ENCODE measurements around the gene HAUS5. TPM values are rescaled to one million over a fixed set of nuclear protein-coding genes. Genes with fewer than 3 reads are reported as not detected.
A peak's percentile ranks its signal among the peaks of the same experiment; 100 is the strongest.

Gene HAUS5
- total RNA-seq, 3 donors from 2014 or later (not counting 1 experiment from before 2014, with no cell fraction given): 17.5 to 26.4 (median 21.6) TPM

DNA sequence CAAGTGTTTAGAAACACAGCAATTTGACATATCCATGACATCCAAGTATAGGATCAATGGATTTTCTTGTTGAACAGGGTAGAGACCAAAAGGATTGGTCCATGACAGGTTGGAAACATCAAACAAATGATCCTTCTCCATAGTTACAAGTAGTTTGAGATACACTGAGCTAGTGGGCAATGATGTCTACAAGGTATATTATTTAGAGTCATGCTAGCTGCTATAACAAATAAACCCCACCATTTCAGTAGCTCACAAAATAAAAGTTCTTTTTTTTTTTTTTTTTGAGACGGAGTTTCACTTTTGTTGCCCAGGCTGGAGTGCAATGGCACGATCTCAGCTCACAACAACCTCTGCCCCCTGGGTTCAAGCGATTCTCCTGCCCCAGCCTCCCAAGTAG, 4.9 kb upstream of the HAUS5 start:
- no peak for ATAC-seq
- no peak overlapping the region for H3K27ac Mint-ChIP-seq
- H3K4me1 Mint-ChIP-seq: peaks cover 7 to 12% of the 10 kb centered on the region in 2 donors

DNA sequence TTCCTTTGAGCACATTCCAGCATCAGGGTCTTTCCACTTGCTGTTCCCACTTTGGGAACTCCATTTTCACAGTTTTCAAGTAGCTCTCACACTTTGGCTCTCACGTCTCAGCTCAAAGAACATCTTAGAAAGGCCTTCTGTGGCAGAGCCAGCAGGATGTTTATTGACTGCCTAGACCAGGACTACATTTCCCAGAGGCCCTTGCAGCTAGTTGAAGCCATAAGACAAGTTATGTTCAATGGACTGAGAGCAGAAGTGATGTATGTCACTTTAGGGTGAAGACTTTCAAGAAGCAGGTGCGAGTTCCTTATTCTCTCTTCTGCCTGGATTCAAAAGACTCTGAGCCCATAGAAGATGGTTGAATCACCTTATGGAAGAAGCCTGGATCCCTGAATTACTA, 4.3 kb upstream of the HAUS5 start:
- peaks cover 10 to 14% of the 10 kb centered on the region in 2 donors for H3K4me1 Mint-ChIP-seq
- H3K4me1 ChIP-seq (ENCODE audit: control insufficient read depth, insufficient read depth, low read length): peaks cover 29% of the 10 kb centered on the region
- TF ChIP-seq, protein P1, sequence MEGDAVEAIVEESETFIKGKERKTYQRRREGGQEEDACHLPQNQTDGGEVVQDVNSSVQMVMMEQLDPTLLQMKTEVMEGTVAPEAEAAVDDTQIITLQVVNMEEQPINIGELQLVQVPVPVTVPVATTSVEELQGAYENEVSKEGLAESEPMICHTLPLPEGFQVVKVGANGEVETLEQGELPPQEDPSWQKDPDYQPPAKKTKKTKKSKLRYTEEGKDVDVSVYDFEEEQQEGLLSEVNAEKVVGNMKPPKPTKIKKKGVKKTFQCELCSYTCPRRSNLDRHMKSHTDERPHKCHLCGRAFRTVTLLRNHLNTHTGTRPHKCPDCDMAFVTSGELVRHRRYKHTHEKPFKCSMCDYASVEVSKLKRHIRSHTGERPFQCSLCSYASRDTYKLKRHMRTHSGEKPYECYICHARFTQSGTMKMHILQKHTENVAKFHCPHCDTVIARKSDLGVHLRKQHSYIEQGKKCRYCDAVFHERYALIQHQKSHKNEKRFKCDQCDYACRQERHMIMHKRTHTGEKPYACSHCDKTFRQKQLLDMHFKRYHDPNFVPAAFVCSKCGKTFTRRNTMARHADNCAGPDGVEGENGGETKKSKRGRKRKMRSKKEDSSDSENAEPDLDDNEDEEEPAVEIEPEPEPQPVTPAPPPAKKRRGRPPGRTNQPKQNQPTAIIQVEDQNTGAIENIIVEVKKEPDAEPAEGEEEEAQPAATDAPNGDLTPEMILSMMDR (IDR thresholded peaks at IDR 0.05): no peak
- H3K27me3 Mint-ChIP-seq (ENCODE audit: low read depth in 2 of 2): no peaks in the 10 kb centered on the region
- WGBS (ENCODE audit: insufficient coverage): 80% methylated on average over 2 of the region's 2 CpGs
- no peaks in the 10 kb centered on the region for H3K9me3 Mint-ChIP-seq
- no peaks in the 10 kb centered on the region for H3K9me3 ChIP-seq (ENCODE audit: control insufficient read depth, insufficient read depth, low read length)
- H3K27ac Mint-ChIP-seq: no peak overlapping the region
- H3K27me3 ChIP-seq (ENCODE audit: control insufficient read depth, insufficient read depth, low read length): no peaks in the 10 kb centered on the region
- H3K27ac ChIP-seq (ENCODE audit: low read length): no peak overlapping the region
- intact Hi-C loops (cut with micrococcal nuclease): no loop called here
- no peak overlapping the region for H3K4me3 ChIP-seq (ENCODE audit: low read length)
- ATAC-seq: no peak
- no peaks in the 10 kb centered on the region for H3K36me3 Mint-ChIP-seq
- peak in 1 of 2 donors; percentile 26 for DNase-seq
- no peaks in the 10 kb centered on the region for H3K36me3 ChIP-seq (ENCODE audit: control insufficient read depth, insufficient read depth, low read length)
- H3K4me3 Mint-ChIP-seq: no peak overlapping the region

More for the DNA sequence above, 4.9 kb upstream of the HAUS5 start:
- H3K4me3 ChIP-seq (ENCODE audit: low read length): no peak overlapping the region
- H3K4me1 ChIP-seq (ENCODE audit: control insufficient read depth, insufficient read depth, low read length): peaks cover 23% of the 10 kb centered on the region
- no peaks in the 10 kb centered on the region for H3K36me3 ChIP-seq (ENCODE audit: control insufficient read depth, insufficient read depth, low read length)
- WGBS (ENCODE audit: insufficient coverage): 71% methylated on average over 2 of the region's 3 CpGs
- H3K27ac ChIP-seq (ENCODE audit: low read length): no peak overlapping the region
- intact Hi-C loops (cut with micrococcal nuclease): no loop called here
- H3K9me3 Mint-ChIP-seq: no peaks in the 10 kb centered on the region
- H3K4me3 Mint-ChIP-seq: no peak overlapping the region
- H3K27me3 Mint-ChIP-seq (ENCODE audit: low read depth in 2 of 2): no peaks in the 10 kb centered on the region
- no peaks in the 10 kb centered on the region for H3K9me3 ChIP-seq (ENCODE audit: control insufficient read depth, insufficient read depth, low read length)
- TF ChIP-seq, protein P1 (IDR thresholded peaks at IDR 0.05): no peak
- H3K27me3 ChIP-seq (ENCODE audit: control insufficient read depth, insufficient read depth, low read length): no peaks in the 10 kb centered on the region
- DNase-seq: no peak
- H3K36me3 Mint-ChIP-seq: no peaks in the 10 kb centered on the region

DNA sequence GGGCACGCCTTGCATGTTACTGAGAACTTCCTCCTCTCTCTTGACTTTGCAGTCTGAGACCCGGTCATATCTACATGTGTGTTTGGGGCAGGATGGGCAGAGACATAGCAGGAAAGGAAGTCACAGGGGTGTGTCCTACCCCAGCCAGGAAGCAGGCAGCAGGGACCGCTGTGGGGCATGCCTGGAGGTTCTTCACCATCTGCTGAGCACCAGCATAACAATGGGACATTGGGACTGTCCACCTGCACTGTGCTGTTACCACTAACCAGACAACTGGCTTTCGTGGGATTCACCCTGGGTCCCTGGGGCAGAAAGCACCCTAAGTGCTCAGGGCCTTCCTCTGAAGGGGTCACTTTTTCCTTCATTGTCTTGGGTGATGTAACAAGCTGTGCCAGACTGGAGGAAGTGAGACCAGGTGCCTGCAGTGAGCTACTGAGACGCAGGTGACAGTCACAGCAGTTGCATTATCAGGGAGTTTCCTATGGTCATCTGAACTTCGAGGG, 2.6 kb upstream of the HAUS5 start:
- H3K36me3 Mint-ChIP-seq: no peaks in the 10 kb centered on the region
- Histone ChIP-seq H3K9me3 (ENCODE audit: control insufficient read depth, insufficient read depth, low read length) (no peaks in the 10 kb centered on the region), H3K27ac (ENCODE audit: low read length) (peak overlapping the region; percentile 64), H3K27me3 (ENCODE audit: control insufficient read depth, insufficient read depth, low read length) (no peaks in the 10 kb centered on the region), H3K36me3 (ENCODE audit: control insufficient read depth, insufficient read depth, low read length) (no peaks in the 10 kb centered on the region), H3K4me1 (ENCODE audit: control insufficient read depth, insufficient read depth, low read length) (peaks cover 32% of the 10 kb centered on the region), H3K4me3 (ENCODE audit: low read length) (no peak overlapping the region)
- intact Hi-C loops (cut with micrococcal nuclease): no loop called here
- no peak for ATAC-seq
- peaks cover 10 to 14% of the 10 kb centered on the region in 2 donors for H3K4me1 Mint-ChIP-seq
- H3K4me3 Mint-ChIP-seq: no peak overlapping the region
- H3K27ac Mint-ChIP-seq: no peak overlapping the region
- no peaks in the 10 kb centered on the region for H3K27me3 Mint-ChIP-seq (ENCODE audit: low read depth in 2 of 2)
- no peaks in the 10 kb centered on the region for H3K9me3 Mint-ChIP-seq
- 40% methylated on average over 6 of the region's 6 CpGs for WGBS (ENCODE audit: insufficient coverage)
- peak in 1 of 2 donors; percentile 47 for DNase-seq
- TF ChIP-seq, protein P1 (IDR thresholded peaks at IDR 0.05): no peak

DNA sequence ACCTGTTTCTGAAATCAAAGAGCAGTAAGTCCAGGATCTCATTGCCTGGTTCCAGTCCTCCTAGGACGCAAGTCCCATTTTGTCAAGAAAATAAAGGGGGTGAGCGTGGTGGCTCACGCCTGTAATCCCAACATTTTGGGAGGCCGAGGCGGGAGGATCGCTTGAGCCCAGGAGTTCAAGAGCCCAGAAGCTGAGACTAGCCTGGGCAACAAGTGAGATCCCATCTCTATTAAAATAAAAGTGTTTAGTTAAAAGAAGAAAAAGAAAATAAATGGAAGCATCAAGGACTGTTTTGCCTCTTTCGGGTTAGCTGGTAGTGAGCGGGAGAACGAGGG, 344 bp upstream of the HAUS5 start:
- no peak for ATAC-seq
- H3K27me3 ChIP-seq (ENCODE audit: control insufficient read depth, insufficient read depth, low read length): no peaks in the 10 kb centered on the region
- no peaks in the 10 kb centered on the region for H3K9me3 ChIP-seq (ENCODE audit: control insufficient read depth, insufficient read depth, low read length)
- Mint-ChIP-seq H3K36me3 (no peaks in the 10 kb centered on the region), H3K4me3 (peak overlapping the region; percentile 93), H3K27ac (peak overlapping the region; percentile 84 to 93), H3K27me3 (ENCODE audit: low read depth in 2 of 2) (no peaks in the 10 kb centered on the region), H3K4me1 (peaks cover 10 to 14% of the 10 kb centered on the region in 2 donors), H3K9me3 (no peaks in the 10 kb centered on the region)
- peaks cover 9% of the 10 kb centered on the region for H3K36me3 ChIP-seq (ENCODE audit: control insufficient read depth, insufficient read depth, low read length)
- H3K4me3 ChIP-seq (ENCODE audit: low read length): peak overlapping the region; percentile 68
- H3K4me1 ChIP-seq (ENCODE audit: control insufficient read depth, insufficient read depth, low read length): peaks cover 32% of the 10 kb centered on the region
- 31% methylated on average over 9 of the region's 9 CpGs for WGBS (ENCODE audit: insufficient coverage)
- intact Hi-C loops (cut with micrococcal nuclease): loop anchor here (1.0 kb wide), 2 partner anchors 16 to 32 kb away; no protein-coding TSS in a partner anchor
- DNase-seq: peak in 1 of 2 donors; percentile 23
- peak overlapping the region; percentile 12 for H3K27ac ChIP-seq (ENCODE audit: low read length)
- TF ChIP-seq, protein P1 (IDR thresholded peaks at IDR 0.05): no peak
